Ovary (tissue), 9 donors: ENCODE measurements around the gene PARP2. TPM values are rescaled to one million over a fixed set of nuclear protein-coding genes. Genes with fewer than 3 reads are reported as not detected.

Experiments
- DNase-seq, 5 donors: peaks; one replicate each; pipeline ENCODE4 v3.0.0-alpha.2; 2019 to 2020
- H3K27ac ChIP-seq, 2 donors: fragments of 200-600 bp; one replicate each; pipeline versions ENCODE4 v1.5.1 to v1.8.0; 2019 to 2022
- H3K27me3 ChIP-seq: fragments of 200-600 bp; one replicate; pipeline ENCODE4 v1.8.0; 2022
- H3K36me3 ChIP-seq: fragments of 200-600 bp; sonication (generic); one replicate; pipeline ENCODE4 v1.5.1; 2019
- H3K4me1 ChIP-seq: one replicate; pipeline ENCODE4 v1.8.1; 2013; ENCODE audit warnings: mild to moderate bottlenecking, moderate library complexity; ENCODE audit not compliant: insufficient read depth
- H3K4me3 ChIP-seq: fragments of 200-600 bp; sonication (generic); one replicate; pipeline ENCODE4 v1.5.1; 2017
- H3K9me3 ChIP-seq, 2 donors: fragments of 200-600 bp in 1 of 2; sonication (generic) in 1 of 2; one replicate each; pipeline versions ENCODE4 v1.5.1 to v1.8.1; 2013 to 2019; ENCODE audit warnings: mild to moderate bottlenecking in 1 of 2, moderate library complexity in 1 of 2
- CTCF ChIP-seq, 3 donors: fragments of 450-650 bp in 2 of 3; fragments of 200-600 bp in 1 of 3; IDR thresholded peaks; one replicate each; pipeline versions ENCODE4 v1.5.1 to v1.8.0; 2016 to 2022; ENCODE audit warnings: antibody characterized with exemption in 3 of 3, mild to moderate bottlenecking in 1 of 3
- EP300 ChIP-seq: sonication (generic); formaldehyde crosslinking; IDR thresholded peaks from one replicate; pipeline ENCODE4 v1.6.1; 2017; ENCODE audit warnings: antibody characterized with exemption
- POLR2A ChIP-seq: fragments of 450-650 bp; IDR thresholded peaks from one replicate; pipeline ENCODE4 v1.6.1; 2017; ENCODE audit warnings: antibody characterized with exemption, mild to moderate bottlenecking, moderate library complexity
- WGBS, 3 donors: extraction: QIAGEN DNeasy Blood & Tissue Kit in 1 of 3; methylation state at CpG; one replicate each; pipeline versions ENCODE4 v1.1.5 to v1.1.7; 2013 to 2017; 5-methylcytosine and 5-hydroxymethylcytosine counted together
- intact Hi-C, 4 donors: fragments of 100-400 bp; cut with DNase I; formaldehyde crosslinking; loops; one replicate each; pipeline versions ENCODE4 v1.11.0 to v1.15.1; 2022 to 2023
- polyA plus RNA-seq, 2 donors: library from polyadenylated mRNA; stranded (reverse); fragments of 200-250 nt in 1 of 2; fragments of 350-450 nt in 1 of 2; fragmentation: Illumina TruSeq in 1 of 2; extraction: RNeasy Lipid Tissue Mini Kit (QIAGEN cat#74804) in 1 of 2; gene quantifications; one replicate each; pipeline ENCODE4 v1.2.3, GENCODE V29; 2013 to 2014
- total RNA-seq, 7 donors: library from RNA; depleted of rRNA in 2 of 7; stranded (reverse); fragments of >200 nt in 2 of 7; fragmentation: NEBNext Ultra II Directional in 3 of 7; extraction: Animal tissue kit (Norgen Biotek cat#: 25700) in 3 of 7; gene quantifications; one replicate each; pipeline versions ENCODE4 v1.1.0 to v1.2.4, GENCODE V29; 2016 to 2023
- donor health status: DM: no; HTN: no; CAD: no; lungs with moderate emphysema.
- donor health status: DM: no; HTN: no; CAD: no.
- donor health status: Bipolar disorder and iron deficiency.
- donor health status: DM: yes; HTN: yes; CAD: no.
- donor health status: DM: no; HTN: no; CAD: no.
- donor health status: DM: yes; HTN: yes; CAD: no.

PARP2 gene
- total and polyA plus RNA-seq, 9 donors, result 7.1 to 38.7 (median 22.8) TPM

- WGBS, 3 donors, result 16 to 25% (median 17%) methylated on average over 1 of the region's 1 CpG
- no peaks in the 10 kb centered on the region for H3K4me1 ChIP-seq
- no peak for DNase-seq
- no peaks in the 10 kb centered on the region for H3K27me3 ChIP-seq
- no peaks in the 10 kb centered on the region for H3K9me3 ChIP-seq
- H3K36me3 ChIP-seq, result no peaks in the 10 kb centered on the region
- H3K27ac ChIP-seq, result no peak overlapping the region
- intact Hi-C loops, result no loop called here
- no peak overlapping the region for H3K4me3 ChIP-seq
- TF ChIP-seq CTCF (IDR thresholded peaks at IDR 0.05) (no peak), POLR2A (no peak), EP300 (no peak)
These were observed 36.3 kb downstream of the PARP2 start for GRCh38 chr14:20379743-20380142.

DNA sequence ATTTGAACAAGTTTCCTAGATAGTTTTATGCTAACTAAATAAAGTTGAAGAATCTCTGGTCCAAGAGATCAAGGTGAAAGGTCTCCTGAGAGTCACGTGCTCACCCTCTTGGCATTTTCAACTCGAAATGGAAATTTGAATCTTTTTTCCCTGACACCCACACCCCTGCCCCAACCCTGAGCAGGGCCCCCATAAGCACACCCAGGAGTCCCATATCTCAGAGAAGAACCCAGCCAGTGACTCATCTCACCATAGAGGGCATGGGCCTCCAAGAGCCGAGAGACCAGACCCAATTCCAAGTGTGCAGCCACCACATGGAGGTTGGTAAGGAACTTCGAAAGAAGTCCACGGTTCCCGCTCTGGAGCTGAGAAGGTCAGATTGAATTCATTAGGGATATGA, 37.2 kb downstream of the PARP2 start:
- no peak overlapping the region for H3K4me3 ChIP-seq
- no peaks in the 10 kb centered on the region for H3K36me3 ChIP-seq
- WGBS, 3 donors, result 78 to 82% (median 81%) methylated on average over 6 of the region's 6 CpGs

GRCh38 chr14:20381341-20381740, 37.9 kb downstream of the PARP2 start:
- TF ChIP-seq EP300 (no peak), CTCF (IDR thresholded peaks at IDR 0.05) (no peak), POLR2A (no peak)
- no peak overlapping the region for H3K4me3 ChIP-seq
- no peaks in the 10 kb centered on the region for H3K27me3 ChIP-seq
- WGBS, 3 donors, result 81 to 84% (median 81%) methylated on average over 7 of the region's 7 CpGs
- no peaks in the 10 kb centered on the region for H3K36me3 ChIP-seq
- no peak for DNase-seq
- intact Hi-C loops, result no loop called here
- H3K9me3 ChIP-seq, result no peaks in the 10 kb centered on the region
- no peak overlapping the region for H3K27ac ChIP-seq
- no peaks in the 10 kb centered on the region for H3K4me1 ChIP-seq

More for the DNA sequence above, 37.2 kb downstream of the PARP2 start:
- TF ChIP-seq CTCF (IDR thresholded peaks at IDR 0.05), result no peak
- TF ChIP-seq EP300, result no peak
- TF ChIP-seq POLR2A, result no peak
- Histone ChIP-seq H3K4me1 (no peaks in the 10 kb centered on the region), H3K27ac (no peak overlapping the region), H3K9me3 (no peaks in the 10 kb centered on the region), H3K27me3 (no peaks in the 10 kb centered on the region)
- intact Hi-C loops, result no loop called here
- no peak for DNase-seq

DNA sequence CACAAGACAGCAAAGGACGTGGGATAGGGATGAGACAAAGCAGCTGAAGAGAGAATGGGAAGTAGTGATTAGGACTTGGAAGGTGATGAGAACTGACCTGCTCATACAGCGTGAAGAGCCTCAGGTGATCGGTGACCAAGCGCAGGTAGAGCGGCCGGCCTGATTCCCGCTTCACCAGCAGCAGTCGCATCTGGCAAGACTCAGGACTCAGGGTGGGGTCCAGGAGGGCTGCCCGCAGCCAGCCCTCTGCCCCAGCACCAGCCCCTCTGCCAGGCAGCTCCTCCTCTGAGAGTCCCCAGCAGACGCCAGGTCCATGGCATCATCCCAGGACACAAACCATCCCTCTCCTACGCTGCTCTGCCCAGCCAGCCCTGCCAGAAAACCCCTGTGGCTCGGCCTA, 39.1 kb downstream of the PARP2 start:
- no peaks in the 10 kb centered on the region for H3K27me3 ChIP-seq
- peaks cover 1% of the 10 kb centered on the region for H3K36me3 ChIP-seq
- intact Hi-C loops, result no loop called here
- no peaks in the 10 kb centered on the region for H3K4me1 ChIP-seq
- no peaks in the 10 kb centered on the region for H3K9me3 ChIP-seq
- H3K4me3 ChIP-seq, result no peak overlapping the region
- TF ChIP-seq POLR2A, result no peak
- no peak for TF ChIP-seq CTCF (IDR thresholded peaks at IDR 0.05)
- no peak overlapping the region for H3K27ac ChIP-seq
- DNase-seq, result no peak
- 92 to 95% (median 94%) methylated on average over 12 of the region's 12 CpGs for WGBS, 3 donors

DNA sequence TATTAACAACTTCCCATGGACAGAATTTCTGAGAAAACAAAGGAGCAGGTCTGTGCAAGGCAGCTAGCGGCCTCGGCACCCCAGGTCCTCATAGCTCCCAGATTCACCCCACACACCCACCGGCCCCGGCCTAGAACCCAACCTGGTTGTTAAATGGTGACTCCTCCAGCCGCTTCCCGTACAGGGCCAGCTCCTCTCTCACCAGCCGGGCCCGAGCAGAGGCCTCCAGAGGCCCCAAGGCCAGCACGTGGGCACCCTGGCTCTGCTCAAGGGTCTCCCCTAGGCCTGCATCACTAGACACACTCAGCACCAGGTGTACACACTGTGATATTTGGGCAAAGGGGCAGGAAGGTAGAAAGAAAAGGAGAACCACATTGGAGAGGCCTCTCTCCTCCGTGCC, 39.6 kb downstream of the PARP2 start:
- 88 to 92% (median 92%) methylated on average over 10 of the region's 10 CpGs for WGBS, 3 donors
- intact Hi-C loops, result no loop called here
- DNase-seq, result no peak
- TF ChIP-seq POLR2A (no peak), CTCF (IDR thresholded peaks at IDR 0.05) (no peak), EP300 (no peak)
- Histone ChIP-seq H3K27ac (no peak overlapping the region), H3K9me3 (no peaks in the 10 kb centered on the region), H3K27me3 (no peaks in the 10 kb centered on the region), H3K36me3 (peaks cover 4% of the 10 kb centered on the region), H3K4me3 (no peak overlapping the region), H3K4me1 (no peaks in the 10 kb centered on the region)
